Transverse colon (tissue), 4 donors: ENCODE data around the gene BRD8.

ENCODE experiments used
- POLR2A ChIP-seq: fragments of 450-650 bp; IDR thresholded peaks from one replicate; pipeline ENCODE4 v1.6.1; 2016; ENCODE audit warnings: antibody characterized with exemption, mild to moderate bottlenecking, moderate library complexity
- POLR2AphosphoS5 ChIP-seq, 3 donors: sonication (generic); formaldehyde crosslinking; IDR thresholded peaks; one replicate each; pipeline ENCODE4 v1.6.1; 2016; ENCODE audit warnings: antibody characterized with exemption in 3 of 3
- TF ChIP-seq, protein P1 (sequence below), 5 experiments: fragments of 200-600 bp in 3 of 5; fragments of 450-650 bp in 2 of 5; sonication (generic) in 3 of 5; IDR thresholded peaks; 1 replicate in 2 of 5; 2 replicates in 3 of 5; pipeline ENCODE4 v1.5.1; 2016 to 2017; ENCODE audit warnings: antibody characterized with exemption in 5 of 5, inconsistent platforms in 3 of 5, mild to moderate bottlenecking in 2 of 5, moderate library complexity in 1 of 5

DNA sequence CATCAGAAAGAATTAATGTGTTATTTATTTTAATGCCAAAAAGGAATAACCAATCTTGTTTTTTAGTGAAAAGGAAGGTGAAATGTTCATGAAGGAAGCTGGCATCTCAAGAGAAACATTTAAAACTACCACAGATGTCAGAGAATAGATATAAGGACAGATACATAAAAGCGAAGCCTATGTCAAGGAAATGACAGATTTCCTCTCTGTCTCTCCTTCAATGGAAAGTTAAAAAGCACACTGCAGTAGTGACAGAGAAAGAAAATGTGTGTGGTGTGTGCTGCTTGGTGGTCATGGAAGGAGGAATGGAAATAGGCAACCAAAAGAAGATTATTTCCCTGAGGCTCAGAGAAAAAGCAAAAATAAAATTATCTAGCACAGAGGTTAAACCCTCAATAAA is 85.4 kb downstream of the BRD8 start:
- TF ChIP-seq, protein P1, sequence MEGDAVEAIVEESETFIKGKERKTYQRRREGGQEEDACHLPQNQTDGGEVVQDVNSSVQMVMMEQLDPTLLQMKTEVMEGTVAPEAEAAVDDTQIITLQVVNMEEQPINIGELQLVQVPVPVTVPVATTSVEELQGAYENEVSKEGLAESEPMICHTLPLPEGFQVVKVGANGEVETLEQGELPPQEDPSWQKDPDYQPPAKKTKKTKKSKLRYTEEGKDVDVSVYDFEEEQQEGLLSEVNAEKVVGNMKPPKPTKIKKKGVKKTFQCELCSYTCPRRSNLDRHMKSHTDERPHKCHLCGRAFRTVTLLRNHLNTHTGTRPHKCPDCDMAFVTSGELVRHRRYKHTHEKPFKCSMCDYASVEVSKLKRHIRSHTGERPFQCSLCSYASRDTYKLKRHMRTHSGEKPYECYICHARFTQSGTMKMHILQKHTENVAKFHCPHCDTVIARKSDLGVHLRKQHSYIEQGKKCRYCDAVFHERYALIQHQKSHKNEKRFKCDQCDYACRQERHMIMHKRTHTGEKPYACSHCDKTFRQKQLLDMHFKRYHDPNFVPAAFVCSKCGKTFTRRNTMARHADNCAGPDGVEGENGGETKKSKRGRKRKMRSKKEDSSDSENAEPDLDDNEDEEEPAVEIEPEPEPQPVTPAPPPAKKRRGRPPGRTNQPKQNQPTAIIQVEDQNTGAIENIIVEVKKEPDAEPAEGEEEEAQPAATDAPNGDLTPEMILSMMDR (IDR thresholded peaks at IDR 0.05), result no peak
- no peak for TF ChIP-seq POLR2A
- TF ChIP-seq POLR2AphosphoS5 (IDR thresholded peaks at IDR 0.05), result no peak
